Lower leg skin (tissue), 4 donors: ENCODE measurements around the gene TMEM151A. TPM values are rescaled to one million over a fixed set of nuclear protein-coding genes. Genes with fewer than 3 reads are reported as not detected.

ENCODE experiments used
- DNase-seq, 2 donors: peaks; one replicate each; pipeline ENCODE4 v3.0.0-alpha.2; 2019; ENCODE audit warnings: low spot score in 2 of 2
- H3K4me3 ChIP-seq: fragments of 200-600 bp; sonication (generic); 2 replicates; pipeline ENCODE4 v1.5.1; 2017; ENCODE audit warnings: mild to moderate bottlenecking, low read depth; ENCODE audit not compliant: poor library complexity, severe bottlenecking
- POLR2A ChIP-seq, 2 donors: fragments of 450-650 bp; IDR thresholded peaks; one replicate each; pipeline ENCODE4 v1.6.1; 2016 to 2017; ENCODE audit warnings: antibody characterized with exemption in 2 of 2, mild to moderate bottlenecking in 1 of 2, moderate library complexity in 1 of 2
- WGBS, 2 donors: methylation state at CpG; one replicate each; pipeline ENCODE4 v1.1.5; 2018; 5-methylcytosine and 5-hydroxymethylcytosine counted together
- intact Hi-C: fragments of 100-400 bp; cut with DNase I; formaldehyde crosslinking; loops from one replicate; pipeline ENCODE4 v1.15.0; 2023; ENCODE audit warnings: low total_unique reads
- total RNA-seq, 4 donors: library from RNA; depleted of rRNA; stranded (reverse); fragments of >200 nt; gene quantifications; one replicate each; pipeline ENCODE4 v1.1.0, GENCODE V29; 2016
- TF ChIP-seq, protein P1 (sequence below), 3 donors: fragments of 450-650 bp; IDR thresholded peaks; one replicate each; pipeline ENCODE4 v1.5.1; 2016; ENCODE audit warnings: antibody characterized with exemption in 3 of 3, mild to moderate bottlenecking in 3 of 3, moderate library complexity in 2 of 3

The TMEM151A gene
- total RNA-seq, 4 donors from 2014 or later, result not detected

DNA sequence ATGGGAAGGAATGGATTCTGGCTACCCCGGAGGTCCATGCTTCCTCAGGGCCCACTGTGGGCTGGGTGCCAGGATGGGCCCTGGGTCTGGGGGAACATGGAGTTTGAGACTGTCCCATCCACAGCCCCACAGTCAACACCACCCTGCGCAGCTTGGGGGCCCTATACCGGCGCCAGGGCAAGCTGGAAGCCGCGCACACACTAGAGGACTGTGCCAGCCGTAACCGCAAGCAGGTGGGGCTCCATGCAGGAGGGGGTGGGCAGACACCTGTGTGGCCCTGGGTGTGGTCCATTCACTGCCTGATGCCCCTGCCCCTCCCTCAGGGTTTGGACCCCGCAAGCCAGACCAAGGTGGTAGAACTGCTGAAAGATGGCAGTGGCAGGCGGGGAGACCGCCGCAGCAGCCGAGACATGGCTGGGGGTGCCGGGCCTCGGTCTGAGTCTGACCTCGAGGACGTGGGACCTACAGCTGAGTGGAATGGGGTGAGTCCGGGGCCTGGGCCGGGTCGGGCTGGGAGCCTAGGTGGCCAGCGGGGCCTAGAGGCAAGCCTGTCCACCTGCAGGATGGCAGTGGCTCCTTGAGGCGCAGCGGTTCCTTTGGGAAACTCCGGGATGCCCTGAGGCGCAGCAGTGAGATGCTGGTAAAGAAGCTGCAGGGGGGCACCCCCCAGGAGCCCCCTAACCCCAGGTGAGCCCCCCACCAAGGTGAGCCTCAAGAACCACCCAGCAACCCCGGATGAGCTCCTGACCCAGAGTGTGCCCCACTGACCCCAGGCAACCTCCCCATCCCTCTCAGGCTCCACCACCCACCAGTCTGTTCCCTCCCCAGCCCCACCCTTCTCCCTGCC is 25.9 kb upstream of the TMEM151A start:
- intact Hi-C loops, result no loop called here
- WGBS, 2 donors, result 89% methylated on average over 23 to 26 of the region's 26 CpGs
- no peak overlapping the region for H3K4me3 ChIP-seq
- TF ChIP-seq, protein P1, sequence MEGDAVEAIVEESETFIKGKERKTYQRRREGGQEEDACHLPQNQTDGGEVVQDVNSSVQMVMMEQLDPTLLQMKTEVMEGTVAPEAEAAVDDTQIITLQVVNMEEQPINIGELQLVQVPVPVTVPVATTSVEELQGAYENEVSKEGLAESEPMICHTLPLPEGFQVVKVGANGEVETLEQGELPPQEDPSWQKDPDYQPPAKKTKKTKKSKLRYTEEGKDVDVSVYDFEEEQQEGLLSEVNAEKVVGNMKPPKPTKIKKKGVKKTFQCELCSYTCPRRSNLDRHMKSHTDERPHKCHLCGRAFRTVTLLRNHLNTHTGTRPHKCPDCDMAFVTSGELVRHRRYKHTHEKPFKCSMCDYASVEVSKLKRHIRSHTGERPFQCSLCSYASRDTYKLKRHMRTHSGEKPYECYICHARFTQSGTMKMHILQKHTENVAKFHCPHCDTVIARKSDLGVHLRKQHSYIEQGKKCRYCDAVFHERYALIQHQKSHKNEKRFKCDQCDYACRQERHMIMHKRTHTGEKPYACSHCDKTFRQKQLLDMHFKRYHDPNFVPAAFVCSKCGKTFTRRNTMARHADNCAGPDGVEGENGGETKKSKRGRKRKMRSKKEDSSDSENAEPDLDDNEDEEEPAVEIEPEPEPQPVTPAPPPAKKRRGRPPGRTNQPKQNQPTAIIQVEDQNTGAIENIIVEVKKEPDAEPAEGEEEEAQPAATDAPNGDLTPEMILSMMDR (IDR thresholded peaks at IDR 0.05), result no peak
- no peak for TF ChIP-seq POLR2A (IDR thresholded peaks at IDR 0.05)
- no peak for DNase-seq

DNA sequence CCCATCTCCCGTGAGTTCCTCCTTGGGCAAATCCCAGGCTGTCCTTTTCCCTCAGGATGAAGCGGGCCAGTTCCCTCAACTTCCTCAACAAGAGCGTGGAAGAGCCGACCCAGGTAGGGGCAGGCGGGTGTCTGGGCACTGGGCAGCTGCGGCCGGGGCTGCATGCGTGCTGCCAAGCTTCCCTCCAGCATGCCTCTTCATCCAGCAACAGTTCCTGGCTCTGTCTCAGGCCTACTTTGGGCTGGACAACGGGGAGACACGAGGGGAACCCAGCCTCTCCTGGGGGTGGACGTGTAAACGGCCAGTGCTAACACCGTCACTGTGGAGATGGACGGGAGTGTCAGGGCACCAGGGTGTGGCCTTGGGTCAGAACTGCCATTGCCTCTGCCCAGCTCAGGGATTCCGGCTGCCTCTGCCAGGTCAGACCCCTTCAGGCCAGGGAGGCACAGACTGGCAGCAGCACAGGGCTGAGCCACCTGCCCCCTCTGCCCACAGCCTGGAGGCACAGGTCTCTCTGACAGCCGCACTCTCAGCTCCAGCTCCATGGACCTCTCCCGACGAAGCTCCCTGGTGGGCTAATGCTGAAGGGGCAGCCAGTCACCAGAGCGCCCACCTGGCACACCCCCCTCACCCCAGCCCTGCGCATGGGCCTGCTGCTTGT is 25.2 kb upstream of the TMEM151A start:
- intact Hi-C loops, result no loop called here
- DNase-seq, result no peak
- TF ChIP-seq, protein P1 (IDR thresholded peaks at IDR 0.05), result no peak
- no peak for TF ChIP-seq POLR2A (IDR thresholded peaks at IDR 0.05)
- WGBS, 2 donors, result 77% methylated on average over 16 to 19 of the region's 20 CpGs
- no peak overlapping the region for H3K4me3 ChIP-seq

DNA sequence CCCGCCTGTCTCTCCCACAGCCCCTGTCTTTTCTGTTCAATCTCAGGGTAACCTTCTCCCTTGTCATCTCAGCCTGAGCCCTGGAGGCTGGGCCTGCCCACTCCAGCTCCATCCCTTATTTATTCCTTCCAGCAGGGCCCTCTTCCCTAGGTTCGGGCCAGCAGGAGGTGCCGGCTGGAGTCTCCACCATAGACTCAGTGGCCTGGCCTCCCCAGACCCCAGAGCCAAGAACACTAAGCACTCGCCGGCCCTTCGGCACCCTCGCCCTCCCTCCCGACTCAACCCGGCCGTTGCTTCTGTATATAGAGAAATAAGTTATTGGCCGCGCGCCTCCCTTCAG is 24.7 kb upstream of the TMEM151A start:
- intact Hi-C loops, result no loop called here
- 14 to 23% methylated on average over 11 to 13 of the region's 13 CpGs for WGBS, 2 donors
- no peak for TF ChIP-seq POLR2A (IDR thresholded peaks at IDR 0.05)
- TF ChIP-seq, protein P1 (IDR thresholded peaks at IDR 0.05), result no peak
- DNase-seq, result no peak
- peak overlapping the region; percentile 20 for H3K4me3 ChIP-seq

DNA sequence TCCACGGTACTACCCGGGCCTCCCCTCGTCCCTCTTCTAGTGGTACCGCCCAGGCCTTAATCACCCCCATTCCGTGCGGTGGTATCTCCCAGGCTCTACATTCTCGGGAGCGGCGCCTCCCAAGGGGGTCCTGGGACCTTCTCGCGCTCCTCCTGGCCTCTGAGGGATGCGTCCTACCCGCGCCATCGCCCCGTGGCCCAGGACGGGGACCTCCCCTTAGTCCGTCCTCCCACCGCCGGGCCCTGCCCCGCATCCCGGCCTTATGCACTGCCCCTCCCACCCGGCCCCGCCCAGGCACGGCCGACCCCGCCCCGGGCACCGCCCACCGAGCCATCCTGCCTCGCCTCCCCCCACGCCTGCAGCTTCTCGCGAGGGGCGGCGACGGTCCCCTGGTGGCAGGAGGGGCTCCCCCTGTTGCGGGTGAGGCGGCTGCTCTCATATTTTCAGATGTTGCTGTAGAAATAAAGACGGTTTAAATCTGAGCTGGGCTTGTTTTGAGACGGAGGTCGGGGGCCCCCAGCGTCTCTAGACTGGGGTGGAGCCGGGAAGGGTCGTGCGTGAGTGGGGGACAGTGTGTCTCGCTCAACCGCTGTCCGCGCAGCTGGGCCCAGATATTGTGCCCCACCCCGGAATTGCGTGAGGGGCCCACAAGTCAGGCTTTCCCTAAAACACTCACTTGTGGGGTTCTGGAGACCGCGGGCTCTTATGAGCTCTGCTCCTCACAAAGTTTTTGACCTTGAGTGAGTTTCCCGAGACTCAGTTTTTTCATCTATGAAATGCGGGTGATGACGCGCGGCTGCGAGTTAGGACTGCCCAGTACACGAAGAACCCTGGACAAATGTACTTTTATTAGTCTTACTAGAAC is 24.1 kb upstream of the TMEM151A start:
- intact Hi-C loops, result no loop called here
- WGBS, 2 donors, result 0 to 2% methylated on average over 35 to 60 of the region's 61 CpGs
- H3K4me3 ChIP-seq, result peak overlapping the region; percentile 20
- TF ChIP-seq, protein P1 (IDR thresholded peaks at IDR 0.05), result no peak
- TF ChIP-seq POLR2A (IDR thresholded peaks at IDR 0.05), result peak in 1 of 2 donors; percentile 30
- DNase-seq, result peak; percentile 85 to 98

DNA sequence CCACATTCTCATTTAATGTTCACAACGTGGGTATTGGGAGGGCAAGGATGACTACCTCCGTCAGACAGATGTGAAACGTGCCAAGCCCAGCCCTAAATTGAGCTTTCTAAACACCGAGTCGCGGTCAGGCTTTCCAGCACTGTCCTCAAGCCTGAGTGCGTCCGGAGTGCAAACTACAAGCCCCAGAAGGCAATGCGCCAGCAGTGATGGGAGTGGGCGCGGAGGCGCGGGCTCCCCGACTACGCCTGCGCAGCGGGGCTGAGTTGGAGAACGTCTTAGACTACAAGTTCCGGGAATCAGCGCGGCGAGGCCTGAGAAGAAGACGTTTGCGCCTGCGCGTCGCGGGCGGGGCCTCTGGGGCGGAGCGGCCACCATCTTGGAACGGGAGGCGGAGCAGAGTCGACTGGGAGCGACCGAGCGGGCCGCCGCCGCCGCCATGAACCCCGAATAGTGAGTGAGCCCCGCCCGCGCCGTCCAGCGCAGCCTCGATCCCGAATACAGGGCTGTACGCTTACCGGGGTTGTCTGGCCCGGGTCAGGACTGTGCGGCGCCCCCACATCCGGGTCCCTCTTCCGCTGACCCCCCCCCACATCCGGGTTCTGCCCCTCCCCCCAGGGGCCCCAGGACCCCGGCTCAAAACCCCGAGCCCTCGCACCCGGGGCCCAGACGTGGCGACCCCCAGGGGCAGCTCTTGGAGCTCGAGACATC is 23.3 kb upstream of the TMEM151A start, which contains the start of gene RAB1B:
Gene RAB1B (plus strand): TSS at position 396 of the 708 bp plus-strand sequence. CDS start 41 bp downstream, at position 437.
- intact Hi-C loops, result no loop called here
- TF ChIP-seq, protein P1 (IDR thresholded peaks at IDR 0.05), result no peak
- no peak for TF ChIP-seq POLR2A (IDR thresholded peaks at IDR 0.05)
- peak within 1 kb of the TSS; percentile 76 for H3K4me3 ChIP-seq
- DNase-seq, result peak; percentile 100
- 0% methylated on average over 13 to 40 of the region's 64 CpGs for WGBS, 2 donors
